ENCODE results near the gene SASH3.

SASH3 gene

DNA sequence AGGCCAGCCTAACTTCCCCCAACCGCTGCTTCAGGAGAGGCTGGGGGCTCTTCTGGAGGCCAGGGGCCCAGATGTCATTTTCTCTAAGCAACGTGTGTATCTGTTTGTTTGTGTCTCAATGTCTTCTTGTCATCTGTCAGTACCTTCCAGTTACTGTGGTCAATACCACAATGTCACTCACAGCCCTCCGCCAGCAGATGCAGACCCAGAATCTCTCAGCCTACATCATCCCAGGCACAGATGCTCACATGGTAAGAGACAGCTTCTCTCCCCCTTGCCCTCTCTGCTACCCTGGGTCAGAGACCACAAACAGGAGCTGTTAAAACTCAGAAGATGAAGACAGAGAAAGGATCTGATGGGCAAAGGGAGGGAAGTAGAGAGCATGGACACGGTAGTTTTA, 35.9 kb upstream of the SASH3 start:
- TF ChIP-seq POLR2A (IDR thresholded peaks at IDR 0.05; ENCODE audit: low read depth, low read length): no peak
- DNase-seq (ENCODE audit: insufficient read length, low spot score): no peak
- peak; percentile 50 for FAIRE-seq

DNA sequence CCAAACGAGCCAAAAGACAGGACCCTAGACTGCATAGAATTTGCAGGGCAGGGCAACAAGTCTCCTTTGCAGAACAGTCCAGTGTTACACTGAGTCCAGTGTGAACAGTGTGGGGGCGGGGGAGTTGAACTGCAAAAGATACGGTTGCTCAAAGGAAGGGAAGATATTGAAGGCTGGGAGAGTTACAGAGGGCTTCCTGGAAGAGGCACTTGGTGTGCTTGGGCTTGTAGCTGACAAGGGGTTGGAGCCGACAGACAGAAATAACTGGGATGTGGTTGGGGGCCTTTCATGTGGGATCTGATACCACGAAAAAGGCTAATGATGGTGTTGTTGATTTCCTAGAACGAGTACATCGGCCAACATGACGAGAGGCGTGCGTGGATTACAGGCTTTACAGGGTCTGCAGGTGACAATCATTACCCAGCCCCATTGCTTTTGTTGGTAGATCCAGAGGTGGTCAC, 34.9 kb upstream of the SASH3 start:
- DNase-seq (ENCODE audit: insufficient read length, low spot score) (no peak), FAIRE-seq (no peak)
- no peak for TF ChIP-seq POLR2A (IDR thresholded peaks at IDR 0.05; ENCODE audit: low read depth, low read length)
- no peak for TF ChIP-seq POLR2AphosphoS5 (IDR thresholded peaks at IDR 0.05; ENCODE audit: low read depth, low read length)
- no peak for TF ChIP-seq TAF1 (IDR thresholded peaks at IDR 0.05; ENCODE audit: low read depth, low read length)
- no peak for TF ChIP-seq SPI1 (IDR thresholded peaks at IDR 0.05; ENCODE audit: low read depth, low read length)
- no peak for TF ChIP-seq POU2F2 (IDR thresholded peaks at IDR 0.05; ENCODE audit: low read depth, low read length)
- TF ChIP-seq PAX5 (IDR thresholded peaks at IDR 0.05; ENCODE audit: insufficient read depth, low read length, severe bottlenecking): no peak

DNA sequence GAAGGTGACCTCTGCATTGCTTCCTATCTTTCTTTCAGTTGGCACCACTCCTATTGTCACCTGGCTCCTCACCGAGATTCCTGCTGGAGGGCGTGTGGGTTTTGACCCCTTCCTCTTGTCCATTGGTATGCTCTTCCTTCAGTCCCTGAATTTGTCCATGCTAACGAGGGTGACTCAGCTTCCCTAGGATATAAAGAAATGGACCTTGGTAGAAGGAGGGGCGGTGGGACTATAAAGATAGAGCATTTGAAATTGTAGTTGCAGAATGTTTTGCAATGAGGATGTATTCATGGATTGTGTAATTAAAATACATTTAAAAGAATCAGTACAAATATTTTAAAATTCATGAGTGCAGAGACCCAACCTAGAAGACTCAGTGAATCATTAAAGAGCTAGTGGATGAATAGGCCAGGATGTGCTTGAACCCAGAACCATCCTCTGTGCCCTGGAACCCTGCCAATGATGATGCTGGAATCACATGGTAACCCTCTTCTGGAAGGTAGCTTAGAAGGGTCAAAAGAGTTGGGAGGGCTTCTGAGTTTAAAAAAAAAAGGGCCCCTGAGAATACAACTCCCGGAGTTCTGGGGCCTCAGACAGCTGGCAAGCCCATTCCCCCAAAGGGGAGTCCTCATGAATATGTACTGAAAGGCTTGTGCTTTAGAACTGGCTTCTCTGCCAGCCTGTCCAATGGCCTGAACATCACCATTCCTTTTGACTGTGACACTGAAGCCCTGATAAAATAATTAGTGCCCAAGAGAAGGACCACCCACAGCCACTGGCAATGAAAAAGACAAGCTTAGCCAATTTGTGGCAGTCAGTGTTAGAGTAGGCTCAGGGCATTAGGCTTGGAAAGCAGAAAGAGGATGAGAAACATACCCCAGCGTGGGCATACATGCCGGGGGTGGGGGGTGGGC, 32.9 kb upstream of the SASH3 start:
- DNase-seq (ENCODE audit: insufficient read length, low spot score): no peak
- no peak for TF ChIP-seq SPI1 (IDR thresholded peaks at IDR 0.05; ENCODE audit: low read depth, low read length)
- TF ChIP-seq POLR2AphosphoS5 (IDR thresholded peaks at IDR 0.05; ENCODE audit: low read depth, low read length): no peak
- no peak for TF ChIP-seq TAF1 (IDR thresholded peaks at IDR 0.05; ENCODE audit: low read depth, low read length)
- no peak for TF ChIP-seq PAX5 (IDR thresholded peaks at IDR 0.05; ENCODE audit: insufficient read depth, low read length, severe bottlenecking)
- TF ChIP-seq POLR2A (IDR thresholded peaks at IDR 0.05; ENCODE audit: low read depth, low read length): no peak
- TF ChIP-seq POU2F2 (IDR thresholded peaks at IDR 0.05; ENCODE audit: low read depth, low read length): no peak
- no peak for FAIRE-seq

DNA sequence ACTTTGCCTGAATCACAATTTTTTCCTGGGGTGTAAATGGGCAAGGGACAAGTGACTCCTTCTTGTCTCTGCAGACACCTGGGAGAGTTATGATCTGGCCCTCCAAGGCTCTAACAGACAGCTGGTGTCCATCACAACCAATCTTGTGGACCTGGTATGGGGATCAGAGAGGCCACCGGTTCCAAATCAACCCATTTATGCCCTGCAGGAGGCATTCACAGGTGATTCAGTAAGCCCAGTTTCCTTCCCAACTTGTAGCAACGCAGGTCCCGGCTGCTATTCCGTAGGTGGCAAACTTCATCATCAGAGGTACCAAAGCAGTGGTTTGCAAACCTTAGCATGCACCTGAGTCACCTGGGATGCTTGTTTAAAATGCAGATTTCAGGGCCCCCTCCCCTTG, 32.2 kb upstream of the SASH3 start:
- FAIRE-seq (peak; percentile 20), DNase-seq (ENCODE audit: insufficient read length, low spot score) (no peak)
- TF ChIP-seq TAF1 (IDR thresholded peaks at IDR 0.05; ENCODE audit: low read depth, low read length): no peak
- no peak for TF ChIP-seq PAX5 (IDR thresholded peaks at IDR 0.05; ENCODE audit: insufficient read depth, low read length, severe bottlenecking)
- TF ChIP-seq POLR2A (IDR thresholded peaks at IDR 0.05; ENCODE audit: low read depth, low read length): no peak
- TF ChIP-seq POLR2AphosphoS5 (IDR thresholded peaks at IDR 0.05; ENCODE audit: low read depth, low read length): no peak
- no peak for TF ChIP-seq SPI1 (IDR thresholded peaks at IDR 0.05; ENCODE audit: low read depth, low read length)
- TF ChIP-seq POU2F2 (IDR thresholded peaks at IDR 0.05; ENCODE audit: low read depth, low read length): no peak

DNA sequence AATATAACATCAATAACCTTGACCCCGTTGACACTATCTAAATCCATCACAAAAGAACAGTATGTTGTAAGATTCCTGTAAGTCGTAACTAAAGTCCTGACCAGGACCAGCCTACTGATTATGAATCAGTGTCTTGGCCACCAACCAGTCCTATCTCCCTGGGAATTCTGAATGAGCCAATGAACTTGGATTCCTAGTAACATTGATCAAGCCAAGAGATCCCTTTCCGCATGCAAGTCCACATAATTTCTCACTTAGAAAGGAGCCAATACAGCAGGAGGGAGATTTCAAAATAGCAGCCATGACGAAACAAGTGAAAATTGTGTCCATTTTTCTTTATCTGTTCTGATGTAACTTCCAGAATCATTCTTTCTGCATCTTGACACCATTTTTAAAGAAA, 31.4 kb upstream of the SASH3 start:
- DNase-seq (ENCODE audit: insufficient read length, low spot score): no peak
- TF ChIP-seq SPI1 (IDR thresholded peaks at IDR 0.05; ENCODE audit: low read depth, low read length) (no peak), PAX5 (IDR thresholded peaks at IDR 0.05; ENCODE audit: insufficient read depth, low read length, severe bottlenecking) (no peak), POLR2AphosphoS5 (IDR thresholded peaks at IDR 0.05; ENCODE audit: low read depth, low read length) (no peak), TAF1 (IDR thresholded peaks at IDR 0.05; ENCODE audit: low read depth, low read length) (no peak), POU2F2 (IDR thresholded peaks at IDR 0.05; ENCODE audit: low read depth, low read length) (no peak), POLR2A (IDR thresholded peaks at IDR 0.05; ENCODE audit: low read depth, low read length) (no peak)
- no peak for FAIRE-seq

DNA sequence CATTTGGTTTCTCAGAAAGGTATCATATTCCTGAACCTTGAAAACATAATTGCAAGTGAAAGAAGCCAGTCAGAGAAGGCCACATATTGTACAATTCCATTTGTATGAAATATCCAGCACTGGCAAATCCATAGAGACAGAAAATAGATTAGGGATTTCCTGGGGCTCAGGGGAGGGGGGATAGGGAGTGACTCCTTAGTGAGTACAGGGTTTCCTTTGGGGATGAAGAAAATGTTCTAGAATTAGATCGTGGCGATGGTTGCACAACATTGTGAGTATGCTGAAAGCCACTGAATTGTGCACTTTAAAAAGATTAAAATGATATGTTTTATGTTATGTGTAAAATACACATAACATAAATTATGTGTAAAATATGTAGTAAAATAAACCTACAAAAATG, 30.7 kb upstream of the SASH3 start:
- no peak for FAIRE-seq
- no peak for TF ChIP-seq POU2F2 (IDR thresholded peaks at IDR 0.05; ENCODE audit: low read depth, low read length)
- TF ChIP-seq TAF1 (IDR thresholded peaks at IDR 0.05; ENCODE audit: low read depth, low read length): no peak
- TF ChIP-seq POLR2A (IDR thresholded peaks at IDR 0.05; ENCODE audit: low read depth, low read length): no peak
- TF ChIP-seq SPI1 (IDR thresholded peaks at IDR 0.05; ENCODE audit: low read depth, low read length): no peak
- no peak for TF ChIP-seq POLR2AphosphoS5 (IDR thresholded peaks at IDR 0.05; ENCODE audit: low read depth, low read length)
- no peak for TF ChIP-seq PAX5 (IDR thresholded peaks at IDR 0.05; ENCODE audit: insufficient read depth, low read length, severe bottlenecking)
- no peak for DNase-seq (ENCODE audit: insufficient read length, low spot score)

DNA sequence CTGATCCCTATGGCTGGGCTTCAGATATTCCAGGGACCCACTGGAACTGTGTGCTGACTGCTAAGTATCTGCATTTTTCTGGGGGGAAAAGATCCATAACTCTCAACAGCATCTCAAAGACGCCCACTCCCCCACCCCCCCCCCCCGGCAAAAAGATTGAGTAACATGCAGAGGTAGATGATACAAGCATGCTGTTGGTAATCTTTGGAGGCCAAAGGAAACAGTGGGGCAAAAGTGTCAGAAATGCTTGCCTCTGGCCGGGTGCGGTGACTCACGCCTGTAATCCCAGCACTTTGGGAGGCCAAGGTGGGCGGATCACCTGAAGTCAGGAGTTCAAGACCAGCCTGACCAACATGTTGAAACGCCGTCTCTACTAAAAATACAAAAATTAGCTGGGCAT, 28.8 kb upstream of the SASH3 start:
- no peak for FAIRE-seq
- DNase-seq (ENCODE audit: insufficient read length, low spot score): no peak
- TF ChIP-seq POLR2A (IDR thresholded peaks at IDR 0.05; ENCODE audit: low read depth, low read length): no peak
- no peak for TF ChIP-seq POLR2AphosphoS5 (IDR thresholded peaks at IDR 0.05; ENCODE audit: low read depth, low read length)

DNA sequence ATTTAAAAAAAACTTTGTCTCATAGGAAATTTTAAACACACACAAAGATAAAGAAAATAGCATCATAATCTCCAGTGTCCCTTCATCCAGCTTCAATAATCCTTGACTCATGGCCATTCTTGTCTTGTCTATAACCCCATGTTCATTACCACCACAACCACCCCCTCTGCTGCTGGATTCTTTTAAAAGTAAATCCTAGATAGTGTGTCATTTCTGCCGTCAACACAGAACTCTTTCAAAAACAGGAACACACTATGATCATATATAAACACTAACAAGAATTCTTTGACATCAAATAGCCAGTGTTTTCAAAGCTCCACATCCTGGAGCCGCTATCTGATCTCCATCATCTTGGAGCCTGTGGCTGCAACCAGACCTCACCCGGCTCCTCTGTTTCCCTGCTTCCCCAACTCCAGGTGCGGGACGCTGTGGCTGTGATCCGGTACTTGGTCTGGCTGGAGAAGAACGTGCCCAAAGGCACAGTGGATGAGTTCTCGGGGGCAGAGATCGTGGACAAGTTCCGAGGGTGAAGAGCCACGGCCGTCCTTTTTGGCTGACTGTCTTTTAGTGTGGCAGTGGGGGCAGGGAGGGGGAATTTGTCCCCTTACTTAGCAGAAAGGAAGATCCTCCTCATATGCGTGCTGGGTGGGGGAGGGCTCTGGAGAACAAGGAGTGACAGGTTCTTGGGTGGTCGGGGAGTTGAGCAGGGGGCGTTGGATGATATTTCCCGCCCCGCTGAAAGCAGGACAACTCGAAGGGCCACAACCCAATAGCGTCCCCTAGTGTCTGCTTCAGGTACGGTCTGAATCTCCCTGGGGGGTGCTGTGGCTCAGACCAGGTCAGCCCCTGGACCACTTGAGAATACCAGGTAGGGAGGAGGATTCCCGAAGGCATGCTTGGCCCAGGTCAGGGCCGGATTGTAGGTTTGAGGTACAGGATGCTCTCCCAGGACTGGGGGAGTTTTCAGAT, 25.4 kb upstream of the SASH3 start:
- FAIRE-seq: peak; percentile 94
- no peak for DNase-seq (ENCODE audit: insufficient read length, low spot score)
- TF ChIP-seq POLR2AphosphoS5 (IDR thresholded peaks at IDR 0.05; ENCODE audit: low read depth, low read length): no peak
- no peak for TF ChIP-seq PAX5 (IDR thresholded peaks at IDR 0.05; ENCODE audit: insufficient read depth, low read length, severe bottlenecking)
- no peak for TF ChIP-seq TAF1 (IDR thresholded peaks at IDR 0.05; ENCODE audit: low read depth, low read length)

DNA sequence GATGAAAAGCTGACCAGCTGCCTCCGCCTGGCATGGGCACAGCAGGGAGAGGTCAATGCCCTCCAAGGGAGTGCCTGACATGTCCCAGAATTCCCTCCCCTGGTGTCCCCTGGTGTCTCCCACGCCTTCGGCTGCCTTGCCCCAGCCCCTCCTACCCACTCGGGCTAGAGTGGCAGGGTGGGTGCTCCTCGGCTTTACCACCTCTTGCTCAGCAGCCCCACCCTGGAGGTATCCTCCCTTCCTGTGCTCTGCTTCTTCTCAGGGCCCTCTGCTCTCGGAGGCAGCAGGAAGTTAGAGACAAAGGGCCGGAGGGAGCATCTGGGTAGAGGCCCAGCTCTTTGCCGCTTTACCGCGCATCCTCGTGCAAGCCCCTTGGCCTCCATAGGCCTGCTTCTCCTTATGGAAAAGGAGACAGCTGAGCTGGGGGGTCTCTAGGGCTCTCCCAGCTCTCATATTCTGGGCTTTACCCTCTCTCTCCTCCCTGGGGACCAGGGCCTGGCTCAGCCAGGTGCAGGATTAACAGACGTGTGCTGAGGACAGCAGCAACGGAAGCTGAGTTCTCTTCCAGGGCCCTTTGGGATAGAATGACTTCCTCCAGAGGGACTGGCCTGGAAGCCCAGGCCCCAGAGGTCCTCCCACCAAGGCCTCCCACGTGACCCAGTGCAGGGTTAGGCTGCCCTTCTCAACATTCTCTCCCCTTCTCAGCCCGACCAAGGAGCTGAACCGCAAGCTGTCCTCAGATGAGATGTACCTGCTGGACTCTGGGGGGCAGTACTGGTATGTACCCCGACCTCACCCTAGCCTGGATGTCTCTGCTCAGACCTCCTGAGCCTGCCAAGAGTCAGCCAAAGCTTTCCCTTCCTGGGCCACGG, 23.7 kb upstream of the SASH3 start:
- no peak for TF ChIP-seq POLR2AphosphoS5 (IDR thresholded peaks at IDR 0.05; ENCODE audit: low read depth, low read length)
- TF ChIP-seq PAX5 (IDR thresholded peaks at IDR 0.05; ENCODE audit: insufficient read depth, low read length, severe bottlenecking): no peak
- TF ChIP-seq POLR2A (IDR thresholded peaks at IDR 0.05; ENCODE audit: low read depth, low read length): no peak
- no peak for TF ChIP-seq SPI1 (IDR thresholded peaks at IDR 0.05; ENCODE audit: low read depth, low read length)
- TF ChIP-seq TAF1 (IDR thresholded peaks at IDR 0.05; ENCODE audit: low read depth, low read length): no peak
- no peak for TF ChIP-seq POU2F2 (IDR thresholded peaks at IDR 0.05; ENCODE audit: low read depth, low read length)
- DNase-seq (ENCODE audit: insufficient read length, low spot score) (no peak), FAIRE-seq (peak; percentile 95)
